Gastroesophageal sphincter (tissue), 4 donors: Measurements from ENCODE around the gene NCOA3. TPM values are rescaled to one million over a fixed set of nuclear protein-coding genes. Genes with fewer than 3 reads are reported as not detected.

Source experiments
- ATAC-seq: fragments of 150-250 bp; one replicate; pipeline ENCODE4 v1.9.1; 2016; ENCODE audit warnings: mild to moderate bottlenecking, moderate library complexity
- H3K27ac ChIP-seq, 4 donors: fragments of 200-600 bp; sonication (generic) in 3 of 4; 1 replicate in 3 of 4; 2 replicates in 1 of 4; pipeline ENCODE4 v1.5.1; 2016 to 2019
- H3K27me3 ChIP-seq: fragments of 200-600 bp; sonication (generic); one replicate; pipeline ENCODE4 v1.5.1; 2019
- H3K36me3 ChIP-seq, 2 donors: fragments of 200-600 bp; sonication (generic); one replicate each; pipeline ENCODE4 v1.5.1; 2019; ENCODE audit warnings: control low read depth in 1 of 2
- H3K4me1 ChIP-seq, 3 donors: fragments of 200-600 bp; sonication (generic); 1 replicate in 2 of 3; 2 replicates in 1 of 3; pipeline ENCODE4 v1.5.1; 2016 to 2019; ENCODE audit warnings: control low read depth in 2 of 3
- H3K4me3 ChIP-seq, 2 donors: fragments of 200-600 bp; sonication (generic); one replicate each; pipeline ENCODE4 v1.5.1; 2019; ENCODE audit warnings: mild to moderate bottlenecking in 1 of 2, moderate library complexity in 1 of 2
- H3K9me3 ChIP-seq, 3 donors: fragments of 200-600 bp; sonication (generic); one replicate each; pipeline ENCODE4 v1.5.1; 2017 to 2019; ENCODE audit warnings: control low read depth in 2 of 3
- EP300 ChIP-seq: sonication (generic); formaldehyde crosslinking; IDR thresholded peaks from one replicate; pipeline ENCODE4 v1.6.1; 2017; ENCODE audit warnings: antibody characterized with exemption, mild to moderate bottlenecking
- POLR2A ChIP-seq, 2 donors: fragments of 450-650 bp; IDR thresholded peaks; one replicate each; pipeline ENCODE4 v1.6.1; 2017; ENCODE audit warnings: antibody characterized with exemption in 2 of 2, mild to moderate bottlenecking in 2 of 2, moderate library complexity in 1 of 2
- POLR2AphosphoS5 ChIP-seq: sonication (generic); formaldehyde crosslinking; IDR thresholded peaks from one replicate; pipeline ENCODE4 v1.6.1; 2017; ENCODE audit warnings: antibody characterized with exemption
- WGBS, 2 donors: methylation state at CpG; one replicate each; pipeline ENCODE4 v1.1.5; 2018; ENCODE audit warnings: low coverage in 1 of 2; 5-methylcytosine and 5-hydroxymethylcytosine counted together
- total RNA-seq, 4 donors: library from RNA; depleted of rRNA; stranded (reverse); fragments of >200 nt; gene quantifications; one replicate each; pipeline ENCODE4 v1.1.0, GENCODE V29; 2016
- TF ChIP-seq, protein P1 (sequence below), 4 experiments: fragments of 200-600 bp in 2 of 4; fragments of 450-650 bp in 2 of 4; sonication (generic) in 1 of 4; IDR thresholded peaks; one replicate each; pipeline ENCODE4 v1.5.1; 2017 to 2019; ENCODE audit warnings: antibody characterized with exemption in 4 of 4, mild to moderate bottlenecking in 2 of 4, moderate library complexity in 2 of 4

Gene NCOA3
- total RNA-seq, 4 donors from 2014 or later, result 28.8 to 44.5 (median 37.6) TPM

DNA sequence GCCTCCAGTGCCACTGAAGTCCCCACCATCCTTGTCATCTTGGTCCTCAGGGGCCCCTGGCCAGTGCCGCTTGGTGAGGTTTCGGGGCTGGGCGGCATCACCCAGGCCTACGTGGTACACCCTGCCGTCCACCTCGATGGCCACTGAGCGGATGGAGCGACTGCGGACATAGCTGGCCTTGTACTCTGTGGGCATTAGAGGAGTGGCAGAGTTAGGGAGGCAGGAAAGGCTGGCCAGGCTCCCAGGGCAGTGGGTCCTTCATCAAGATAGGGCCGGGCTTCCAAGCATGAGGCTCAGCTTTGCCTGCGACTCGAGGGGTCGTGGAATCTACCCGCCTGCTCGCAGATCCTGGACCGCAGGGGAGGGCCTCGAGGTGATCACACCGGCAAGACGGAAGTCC, 164.6 kb downstream of the NCOA3 start:
- peaks cover 0 to 72% of the 10 kb centered on the region in 2 donors for H3K36me3 ChIP-seq
- H3K4me3 ChIP-seq, result no peak overlapping the region
- 80% methylated on average over 3 of the region's 19 CpGs; no CpG with 5 or more reads in 1 of the 2 donors for WGBS, 2 donors
- H3K27me3 ChIP-seq, result no peaks in the 10 kb centered on the region
- no peak for ATAC-seq
- no peaks in the 10 kb centered on the region for H3K9me3 ChIP-seq
- TF ChIP-seq POLR2AphosphoS5 (no peak), POLR2A (IDR thresholded peaks at IDR 0.05) (no peak), EP300 (no peak)
- TF ChIP-seq, protein P1, sequence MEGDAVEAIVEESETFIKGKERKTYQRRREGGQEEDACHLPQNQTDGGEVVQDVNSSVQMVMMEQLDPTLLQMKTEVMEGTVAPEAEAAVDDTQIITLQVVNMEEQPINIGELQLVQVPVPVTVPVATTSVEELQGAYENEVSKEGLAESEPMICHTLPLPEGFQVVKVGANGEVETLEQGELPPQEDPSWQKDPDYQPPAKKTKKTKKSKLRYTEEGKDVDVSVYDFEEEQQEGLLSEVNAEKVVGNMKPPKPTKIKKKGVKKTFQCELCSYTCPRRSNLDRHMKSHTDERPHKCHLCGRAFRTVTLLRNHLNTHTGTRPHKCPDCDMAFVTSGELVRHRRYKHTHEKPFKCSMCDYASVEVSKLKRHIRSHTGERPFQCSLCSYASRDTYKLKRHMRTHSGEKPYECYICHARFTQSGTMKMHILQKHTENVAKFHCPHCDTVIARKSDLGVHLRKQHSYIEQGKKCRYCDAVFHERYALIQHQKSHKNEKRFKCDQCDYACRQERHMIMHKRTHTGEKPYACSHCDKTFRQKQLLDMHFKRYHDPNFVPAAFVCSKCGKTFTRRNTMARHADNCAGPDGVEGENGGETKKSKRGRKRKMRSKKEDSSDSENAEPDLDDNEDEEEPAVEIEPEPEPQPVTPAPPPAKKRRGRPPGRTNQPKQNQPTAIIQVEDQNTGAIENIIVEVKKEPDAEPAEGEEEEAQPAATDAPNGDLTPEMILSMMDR (IDR thresholded peaks at IDR 0.05), result no peak
- H3K27ac ChIP-seq, result no peak overlapping the region
- peaks cover 0 to 13% (median 4%) of the 10 kb centered on the region in 3 donors for H3K4me1 ChIP-seq

DNA sequence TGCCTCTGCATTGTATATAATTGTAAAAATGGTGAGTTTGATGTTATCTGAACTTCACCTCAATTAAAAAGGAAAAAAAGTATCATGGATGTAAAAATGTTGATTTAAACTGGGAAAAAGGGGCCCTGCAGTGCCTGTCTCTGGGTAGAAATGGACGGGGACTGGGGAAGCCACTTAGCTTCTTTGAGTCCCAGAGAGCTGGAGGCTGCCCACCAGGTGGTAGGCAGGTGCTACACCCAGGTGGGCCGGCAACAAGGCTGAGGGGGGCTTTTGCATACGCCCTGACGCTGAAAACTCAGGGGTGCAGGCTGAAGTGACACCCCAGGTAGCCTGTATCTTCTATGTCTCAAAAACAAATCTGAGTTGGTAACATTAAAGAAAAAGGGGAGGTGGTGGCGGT, 165.4 kb downstream of the NCOA3 start:
- Histone ChIP-seq H3K4me3 (no peak overlapping the region), H3K27ac (no peak overlapping the region), H3K9me3 (no peaks in the 10 kb centered on the region), H3K36me3 (peaks cover 0 to 72% of the 10 kb centered on the region in 2 donors), H3K4me1 (peaks cover 0 to 13% (median 4%) of the 10 kb centered on the region in 3 donors), H3K27me3 (no peaks in the 10 kb centered on the region)
- TF ChIP-seq, protein P1 (IDR thresholded peaks at IDR 0.05), result no peak
- TF ChIP-seq POLR2A (IDR thresholded peaks at IDR 0.05), result no peak
- TF ChIP-seq EP300, result no peak
- no peak for TF ChIP-seq POLR2AphosphoS5
- 78% methylated on average over 5 of the region's 5 CpGs; no CpG with 5 or more reads in 1 of the 2 donors for WGBS, 2 donors
- ATAC-seq, result no peak

DNA sequence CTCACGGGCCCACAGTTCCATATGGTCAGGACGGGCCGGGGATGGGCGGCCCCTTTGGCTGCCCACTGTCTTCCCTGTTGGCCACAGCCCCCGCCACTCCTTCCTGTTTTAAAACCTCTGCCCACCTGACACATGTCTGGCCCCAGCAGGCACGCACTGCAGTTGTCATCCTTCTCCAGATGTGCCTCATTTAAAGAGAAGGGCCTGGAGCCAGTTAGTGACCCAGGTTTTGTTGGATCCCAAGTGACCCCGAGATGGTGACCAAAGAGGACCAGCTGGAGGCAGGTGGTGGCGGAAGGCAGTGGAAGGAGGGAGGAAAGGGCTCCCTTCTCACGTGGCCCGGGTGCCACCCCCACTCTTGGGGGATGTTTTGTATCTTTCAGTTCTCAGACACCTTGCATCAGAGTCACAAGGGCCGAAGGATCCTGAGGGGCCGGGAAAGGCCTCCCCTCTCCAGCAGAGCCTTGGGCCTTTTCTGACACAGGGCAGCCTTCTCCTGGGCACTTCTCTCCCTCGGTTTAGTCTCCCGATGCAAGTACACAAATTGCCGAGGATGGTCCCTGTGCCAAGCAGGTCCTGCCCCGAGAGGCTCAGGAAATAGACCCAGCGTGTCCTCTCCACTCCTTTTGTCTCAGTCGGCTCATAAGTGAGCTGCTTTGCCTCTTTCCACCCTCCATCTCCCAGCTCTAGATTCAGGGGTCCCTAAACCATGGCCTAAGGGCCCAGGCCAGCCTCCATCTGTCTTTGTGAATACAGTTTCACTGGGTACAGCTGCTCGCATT, 166.0 kb downstream of the NCOA3 start:
- WGBS, 2 donors, result 62 to 88% methylated on average over 6 to 14 of the region's 19 CpGs
- no peaks in the 10 kb centered on the region for H3K9me3 ChIP-seq
- no peak overlapping the region for H3K4me3 ChIP-seq
- peaks cover 0 to 13% (median 4%) of the 10 kb centered on the region in 3 donors for H3K4me1 ChIP-seq
- no peak for TF ChIP-seq EP300
- no peak for TF ChIP-seq POLR2AphosphoS5
- no peak for TF ChIP-seq POLR2A (IDR thresholded peaks at IDR 0.05)
- TF ChIP-seq, protein P1 (IDR thresholded peaks at IDR 0.05), result no peak
- peaks cover 0 to 72% of the 10 kb centered on the region in 2 donors for H3K36me3 ChIP-seq
- no peak for ATAC-seq
- H3K27ac ChIP-seq, result no peak overlapping the region
- no peaks in the 10 kb centered on the region for H3K27me3 ChIP-seq

DNA sequence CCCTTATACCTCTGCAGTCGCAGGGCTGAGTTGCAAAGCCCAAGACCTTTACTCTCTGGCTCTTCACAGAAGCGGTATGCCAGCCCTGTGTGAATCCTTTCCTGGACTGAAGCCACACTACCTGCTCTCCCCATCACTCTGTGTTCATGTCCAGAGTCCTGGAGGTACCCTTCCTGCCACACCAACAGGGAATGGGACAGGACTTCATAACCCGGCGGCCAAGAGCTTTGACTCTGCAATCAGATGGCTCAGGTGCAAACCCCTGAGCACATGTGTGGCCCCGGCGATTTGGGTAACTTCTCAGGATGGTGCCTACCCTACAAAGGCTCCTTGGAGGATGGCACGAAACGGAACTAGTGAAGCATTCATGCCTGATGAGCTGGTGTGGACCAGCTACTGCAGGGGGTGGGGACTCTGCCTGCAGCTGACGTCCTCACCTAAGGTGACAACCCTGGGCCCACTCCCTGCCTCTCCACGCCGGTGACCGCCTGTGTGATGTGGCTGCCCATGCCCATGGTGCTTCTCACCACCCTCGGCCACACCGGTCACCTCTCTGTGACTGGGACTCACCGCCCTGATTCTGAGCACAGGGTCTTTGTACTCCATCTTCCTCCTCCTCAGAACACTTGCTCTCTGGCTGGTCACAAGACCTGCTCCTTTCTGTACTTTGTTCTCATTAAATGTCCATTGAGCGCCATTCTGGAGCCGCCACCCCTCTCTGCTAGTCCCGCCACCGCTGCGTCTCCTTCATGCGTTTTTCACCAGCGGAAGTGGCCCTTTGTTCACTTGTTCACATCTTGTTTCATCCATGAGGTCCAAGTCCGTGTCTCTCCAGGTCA, 166.8 kb downstream of the NCOA3 start:
- 95% methylated on average over 13 of the region's 23 CpGs; no CpG with 5 or more reads in 1 of the 2 donors for WGBS, 2 donors
- Histone ChIP-seq H3K4me1 (peaks cover 0 to 10% (median 4%) of the 10 kb centered on the region in 3 donors), H3K9me3 (no peaks in the 10 kb centered on the region), H3K27ac (no peak overlapping the region), H3K36me3 (peaks cover 0 to 71% of the 10 kb centered on the region in 2 donors), H3K27me3 (no peaks in the 10 kb centered on the region), H3K4me3 (no peak overlapping the region)
- no peak for ATAC-seq
- no peak for TF ChIP-seq EP300
- peak in 1 of 2 donors; percentile 11 for TF ChIP-seq POLR2A (IDR thresholded peaks at IDR 0.05)

DNA sequence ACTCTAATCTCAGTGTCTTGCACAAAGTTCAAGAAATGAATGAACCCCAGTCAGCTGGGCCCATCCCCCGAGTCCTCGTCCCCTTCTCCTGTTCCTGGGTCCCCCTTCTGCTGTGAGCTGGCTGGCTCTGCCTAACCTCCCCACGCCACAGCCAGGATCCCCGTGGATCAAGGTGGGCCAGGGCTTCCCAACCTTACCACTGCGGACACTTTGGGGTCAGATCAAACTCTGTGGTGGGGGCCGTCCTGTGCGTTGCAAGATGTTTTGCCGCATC, 167.4 kb downstream of the NCOA3 start:
- H3K27me3 ChIP-seq, result no peaks in the 10 kb centered on the region
- no peak for ATAC-seq
- 100% methylated on average over 4 of the region's 8 CpGs; no CpG with 5 or more reads in 1 of the 2 donors for WGBS, 2 donors
- peaks cover 0 to 5% (median under 1%) of the 10 kb centered on the region in 3 donors for H3K4me1 ChIP-seq
- no peak overlapping the region for H3K27ac ChIP-seq
- no peak overlapping the region for H3K4me3 ChIP-seq
- H3K36me3 ChIP-seq, result peaks cover 0 to 74% of the 10 kb centered on the region in 2 donors
- no peaks in the 10 kb centered on the region for H3K9me3 ChIP-seq
- TF ChIP-seq, protein P1 (IDR thresholded peaks at IDR 0.05), result no peak
- TF ChIP-seq POLR2A (IDR thresholded peaks at IDR 0.05) (no peak), POLR2AphosphoS5 (no peak), EP300 (no peak)
